ENCODE data around the gene LEMD3.

LEMD3 gene

GRCh38 chr12:65171073-65171472 is 1.7 kb downstream of the LEMD3 start:
- peak overlapping the region; percentile 91 for H3K9ac ChIP-seq (ENCODE audit: low read length)
- no peaks in the 10 kb centered on the region for H3K36me3 ChIP-seq (ENCODE audit: control insufficient read depth, insufficient read depth, low read length)
- no peak overlapping the region for H2AK5ac ChIP-seq (ENCODE audit: low read length)
- H3K56ac ChIP-seq (ENCODE audit: low read length): peak overlapping the region; percentile 96
- no peaks in the 10 kb centered on the region for H3K4me1 ChIP-seq (ENCODE audit: control insufficient read depth, low read depth, low read length)
- H3K4me2 ChIP-seq (ENCODE audit: low read length): peak overlapping the region; percentile 96
- no peak overlapping the region for H4K8ac ChIP-seq (ENCODE audit: low read depth, low read length)
- no peak overlapping the region for H3K18ac ChIP-seq (ENCODE audit: low read length)
- DNase-seq: no peak
- H3K4me3 ChIP-seq (ENCODE audit: low read length): peak overlapping the region; percentile 89
- H2BK15ac ChIP-seq (replicated peaks; ENCODE audit: low read depth): no peak overlapping the region
- WGBS (ENCODE audit: extremely low coverage, insufficient coverage, low lambda C conversion rate): no CpG with 5 or more reads among the region's 8 CpGs
- no peak overlapping the region for H2BK5ac ChIP-seq (ENCODE audit: low read length)
- H3K27me3 ChIP-seq (ENCODE audit: insufficient read depth, low read length, poor library complexity): no peaks in the 10 kb centered on the region
- H3K4ac ChIP-seq (ENCODE audit: low read depth, low read length): no peak overlapping the region
- H3K79me2 ChIP-seq (ENCODE audit: control insufficient read depth, insufficient read depth, low read length): peaks cover 49% of the 10 kb centered on the region
- no peak overlapping the region for H3K27ac ChIP-seq (ENCODE audit: low read depth, low read length)
- H3K79me1 ChIP-seq (ENCODE audit: low read length): peaks cover 13% of the 10 kb centered on the region
- no peak overlapping the region for H3K23ac ChIP-seq (ENCODE audit: low read length)
- no peak overlapping the region for H4K5ac ChIP-seq (ENCODE audit: low read length)
- H2BK120ac ChIP-seq (ENCODE audit: low read depth, low read length): no peak overlapping the region

- no peak overlapping the region for H2AK5ac ChIP-seq (ENCODE audit: low read length)
- peak; percentile 23 for DNase-seq
These were observed 2.5 kb downstream of the LEMD3 start for GRCh38 chr12:65171870-65172269.

GRCh38 chr12:65175385-65175784 is 6.0 kb downstream of the LEMD3 start:
- H2BK15ac ChIP-seq (replicated peaks; ENCODE audit: low read depth): no peak overlapping the region
- H3K4ac ChIP-seq (ENCODE audit: low read depth, low read length): no peak overlapping the region
- H2BK120ac ChIP-seq (ENCODE audit: low read depth, low read length): no peak overlapping the region
- DNase-seq: no peak
- H3K79me1 ChIP-seq (ENCODE audit: low read length): peaks cover 16% of the 10 kb centered on the region
- no peak overlapping the region for H3K18ac ChIP-seq (ENCODE audit: low read length)
- no peak overlapping the region for H2AK5ac ChIP-seq (ENCODE audit: low read length)
- no peak overlapping the region for H4K8ac ChIP-seq (ENCODE audit: low read depth, low read length)
- no peak overlapping the region for H2BK5ac ChIP-seq (ENCODE audit: low read length)
- peaks cover 53% of the 10 kb centered on the region for H3K79me2 ChIP-seq (ENCODE audit: control insufficient read depth, insufficient read depth, low read length)
- H3K9ac ChIP-seq (ENCODE audit: low read length): no peak overlapping the region
- H3K27me3 ChIP-seq (ENCODE audit: insufficient read depth, low read length, poor library complexity): no peaks in the 10 kb centered on the region
- no peaks in the 10 kb centered on the region for H3K4me1 ChIP-seq (ENCODE audit: control insufficient read depth, low read depth, low read length)
- no peak overlapping the region for H3K23ac ChIP-seq (ENCODE audit: low read length)
- no peaks in the 10 kb centered on the region for H3K36me3 ChIP-seq (ENCODE audit: control insufficient read depth, insufficient read depth, low read length)
- H3K4me2 ChIP-seq (ENCODE audit: low read length): no peak overlapping the region
- no peak overlapping the region for H3K56ac ChIP-seq (ENCODE audit: low read length)
- H3K27ac ChIP-seq (ENCODE audit: low read depth, low read length): no peak overlapping the region
- H3K4me3 ChIP-seq (ENCODE audit: low read length): no peak overlapping the region
- no peak overlapping the region for H4K5ac ChIP-seq (ENCODE audit: low read length)

More at GRCh38 chr12:65171870-65172269, 2.5 kb downstream of the LEMD3 start:
- Histone ChIP-seq H3K9ac (ENCODE audit: low read length) (peak overlapping the region; percentile 34), H4K5ac (ENCODE audit: low read length) (no peak overlapping the region), H2BK15ac (replicated peaks; ENCODE audit: low read depth) (no peak overlapping the region), H3K4ac (ENCODE audit: low read depth, low read length) (no peak overlapping the region), H2BK5ac (ENCODE audit: low read length) (no peak overlapping the region), H3K36me3 (ENCODE audit: control insufficient read depth, insufficient read depth, low read length) (no peaks in the 10 kb centered on the region), H3K18ac (ENCODE audit: low read length) (no peak overlapping the region), H4K8ac (ENCODE audit: low read depth, low read length) (no peak overlapping the region), H3K4me3 (ENCODE audit: low read length) (no peak overlapping the region), H3K27ac (ENCODE audit: low read depth, low read length) (no peak overlapping the region), H2BK120ac (ENCODE audit: low read depth, low read length) (no peak overlapping the region), H3K79me1 (ENCODE audit: low read length) (peaks cover 13% of the 10 kb centered on the region), H3K4me2 (ENCODE audit: low read length) (peak overlapping the region; percentile 71), H3K23ac (ENCODE audit: low read length) (no peak overlapping the region), H3K27me3 (ENCODE audit: insufficient read depth, low read length, poor library complexity) (no peaks in the 10 kb centered on the region), H3K56ac (ENCODE audit: low read length) (peak overlapping the region; percentile 34), H3K4me1 (ENCODE audit: control insufficient read depth, low read depth, low read length) (no peaks in the 10 kb centered on the region), H3K79me2 (ENCODE audit: control insufficient read depth, insufficient read depth, low read length) (peaks cover 52% of the 10 kb centered on the region)
- no CpG with 5 or more reads among the region's 3 CpGs for WGBS (ENCODE audit: extremely low coverage, insufficient coverage, low lambda C conversion rate)

- H2BK5ac ChIP-seq (ENCODE audit: low read length): no peak overlapping the region
- no peak overlapping the region for H3K23ac ChIP-seq (ENCODE audit: low read length)
- H2BK120ac ChIP-seq (ENCODE audit: low read depth, low read length): no peak overlapping the region
- no CpG with 5 or more reads among the region's 3 CpGs for WGBS (ENCODE audit: extremely low coverage, insufficient coverage, low lambda C conversion rate)
- H3K79me1 ChIP-seq (ENCODE audit: low read length): peaks cover 4% of the 10 kb centered on the region
- no peaks in the 10 kb centered on the region for H3K4me1 ChIP-seq (ENCODE audit: control insufficient read depth, low read depth, low read length)
- H3K36me3 ChIP-seq (ENCODE audit: control insufficient read depth, insufficient read depth, low read length): no peaks in the 10 kb centered on the region
- H3K56ac ChIP-seq (ENCODE audit: low read length): no peak overlapping the region
- H2AK5ac ChIP-seq (ENCODE audit: low read length): no peak overlapping the region
- H3K27me3 ChIP-seq (ENCODE audit: insufficient read depth, low read length, poor library complexity): no peaks in the 10 kb centered on the region
- H3K9ac ChIP-seq (ENCODE audit: low read length): no peak overlapping the region
- peak; percentile 51 for DNase-seq
- no peak overlapping the region for H3K27ac ChIP-seq (ENCODE audit: low read depth, low read length)
- peaks cover 20% of the 10 kb centered on the region for H3K79me2 ChIP-seq (ENCODE audit: control insufficient read depth, insufficient read depth, low read length)
- H4K5ac ChIP-seq (ENCODE audit: low read length): no peak overlapping the region
- no peak overlapping the region for H3K4ac ChIP-seq (ENCODE audit: low read depth, low read length)
- H3K18ac ChIP-seq (ENCODE audit: low read length): no peak overlapping the region
- no peak overlapping the region for H4K8ac ChIP-seq (ENCODE audit: low read depth, low read length)
- no peak overlapping the region for H2BK15ac ChIP-seq (replicated peaks; ENCODE audit: low read depth)
- no peak overlapping the region for H3K4me2 ChIP-seq (ENCODE audit: low read length)
- no peak overlapping the region for H3K4me3 ChIP-seq (ENCODE audit: low read length)
These were observed 12.8 kb downstream of the LEMD3 start for GRCh38 chr12:65182012-65182739.

- Histone ChIP-seq H3K23ac (ENCODE audit: low read length) (no peak overlapping the region), H3K79me2 (ENCODE audit: control insufficient read depth, insufficient read depth, low read length) (peaks cover 21% of the 10 kb centered on the region), H3K36me3 (ENCODE audit: control insufficient read depth, insufficient read depth, low read length) (no peaks in the 10 kb centered on the region), H3K56ac (ENCODE audit: low read length) (no peak overlapping the region), H3K27ac (ENCODE audit: low read depth, low read length) (no peak overlapping the region), H4K8ac (ENCODE audit: low read depth, low read length) (no peak overlapping the region), H2BK5ac (ENCODE audit: low read length) (no peak overlapping the region), H3K4me1 (ENCODE audit: control insufficient read depth, low read depth, low read length) (no peaks in the 10 kb centered on the region), H2AK5ac (ENCODE audit: low read length) (no peak overlapping the region), H3K9ac (ENCODE audit: low read length) (no peak overlapping the region), H2BK15ac (replicated peaks; ENCODE audit: low read depth) (no peak overlapping the region), H3K79me1 (ENCODE audit: low read length) (peaks cover 6% of the 10 kb centered on the region), H3K27me3 (ENCODE audit: insufficient read depth, low read length, poor library complexity) (no peaks in the 10 kb centered on the region), H3K4ac (ENCODE audit: low read depth, low read length) (no peak overlapping the region), H2BK120ac (ENCODE audit: low read depth, low read length) (no peak overlapping the region), H4K5ac (ENCODE audit: low read length) (no peak overlapping the region), H3K4me2 (ENCODE audit: low read length) (no peak overlapping the region), H3K18ac (ENCODE audit: low read length) (no peak overlapping the region), H3K4me3 (ENCODE audit: low read length) (no peak overlapping the region)
- no CpG with 5 or more reads among the region's 5 CpGs for whole genome bisulfite sequencing (ENCODE audit: extremely low coverage, insufficient coverage, low lambda C conversion rate)
- DNase-seq: no peak
These were observed 14.9 kb downstream of the LEMD3 start for GRCh38 chr12:65184176-65184857.
